ENCODE data around the gene PRDM2.

Gene PRDM2

GRCh38 chr1:13826009-13826408, 126.0 kb downstream of the PRDM2 start:
- no peak for ATAC-seq (replicated peaks)
- no peak overlapping the region for H3K4me3 Mint-ChIP-seq
- peaks cover 0 to 11% of the 10 kb centered on the region in 2 donors for H3K27me3 Mint-ChIP-seq
- peaks cover 0 to 11% of the 10 kb centered on the region in 2 donors for H3K4me1 Mint-ChIP-seq (ENCODE audit: low read depth in 2 of 2)
- H3K27ac Mint-ChIP-seq: no peak overlapping the region
- H3K9me3 Mint-ChIP-seq: no peaks in the 10 kb centered on the region
- DNase-seq: no peak
- peaks cover 4% of the 10 kb centered on the region for H3K36me3 Mint-ChIP-seq (ENCODE audit: insufficient read depth)

GRCh38 chr1:13826591-13826990, 126.6 kb downstream of the PRDM2 start:
- no peak overlapping the region for H3K4me3 Mint-ChIP-seq
- peaks cover 0 to 11% of the 10 kb centered on the region in 2 donors for H3K4me1 Mint-ChIP-seq (ENCODE audit: low read depth in 2 of 2)
- ATAC-seq (replicated peaks) (no peak), DNase-seq (no peak)
- H3K27me3 Mint-ChIP-seq: peaks cover 0 to 11% of the 10 kb centered on the region in 2 donors
- H3K36me3 Mint-ChIP-seq (ENCODE audit: insufficient read depth): peaks cover 4% of the 10 kb centered on the region
- no peak overlapping the region for H3K27ac Mint-ChIP-seq
- H3K9me3 Mint-ChIP-seq: no peaks in the 10 kb centered on the region

- DNase-seq: peak in 1 of 3 experiments; percentile 11
- no peaks in the 10 kb centered on the region for H3K36me3 Mint-ChIP-seq (ENCODE audit: insufficient read depth)
- H3K9me3 Mint-ChIP-seq: no peaks in the 10 kb centered on the region
- peaks cover 0 to 20% of the 10 kb centered on the region in 2 donors for H3K27me3 Mint-ChIP-seq
- H3K27ac Mint-ChIP-seq: no peak overlapping the region
- no peak for ATAC-seq (replicated peaks)
- no peak overlapping the region for H3K4me3 Mint-ChIP-seq
- peaks cover 0 to 11% of the 10 kb centered on the region in 2 donors for H3K4me1 Mint-ChIP-seq (ENCODE audit: low read depth in 2 of 2)
Measured at GRCh38 chr1:13828454-13829151, 128.6 kb downstream of the PRDM2 start.

- DNase-seq (no peak), ATAC-seq (replicated peaks) (no peak)
- Mint-ChIP-seq H3K9me3 (no peaks in the 10 kb centered on the region), H3K4me1 (ENCODE audit: low read depth in 2 of 2) (peaks cover 0 to 9% of the 10 kb centered on the region in 2 donors), H3K27me3 (peaks cover 0 to 24% of the 10 kb centered on the region in 2 donors), H3K4me3 (no peak overlapping the region), H3K27ac (no peak overlapping the region), H3K36me3 (ENCODE audit: insufficient read depth) (no peaks in the 10 kb centered on the region)
Measured at GRCh38 chr1:13829152-13829769, 129.3 kb downstream of the PRDM2 start.

- Mint-ChIP-seq H3K36me3 (ENCODE audit: insufficient read depth) (no peaks in the 10 kb centered on the region), H3K4me1 (ENCODE audit: low read depth in 2 of 2) (peaks cover 0 to 9% of the 10 kb centered on the region in 2 donors), H3K9me3 (no peaks in the 10 kb centered on the region), H3K27me3 (peaks cover 0 to 27% of the 10 kb centered on the region in 2 donors), H3K4me3 (no peak overlapping the region), H3K27ac (no peak overlapping the region)
- DNase-seq (no peak), ATAC-seq (replicated peaks) (no peak)
Measured at GRCh38 chr1:13830170-13830569, 130.2 kb downstream of the PRDM2 start.

- Mint-ChIP-seq H3K4me3 (no peak overlapping the region), H3K27ac (no peak overlapping the region), H3K36me3 (ENCODE audit: insufficient read depth) (no peaks in the 10 kb centered on the region), H3K9me3 (no peaks in the 10 kb centered on the region), H3K4me1 (ENCODE audit: low read depth in 2 of 2) (peaks cover 0 to 9% of the 10 kb centered on the region in 2 donors), H3K27me3 (peaks cover 5 to 32% of the 10 kb centered on the region in 2 donors)
- no peak for ATAC-seq (replicated peaks)
- DNase-seq: no peak
Measured at GRCh38 chr1:13830616-13831280, 130.8 kb downstream of the PRDM2 start.

- Mint-ChIP-seq H3K27ac (no peak overlapping the region), H3K4me3 (no peak overlapping the region), H3K27me3 (peaks cover 11 to 40% of the 10 kb centered on the region in 2 donors), H3K9me3 (no peaks in the 10 kb centered on the region), H3K4me1 (ENCODE audit: low read depth in 2 of 2) (peaks cover 0 to 9% of the 10 kb centered on the region in 2 donors), H3K36me3 (ENCODE audit: insufficient read depth) (no peaks in the 10 kb centered on the region)
- DNase-seq (no peak), ATAC-seq (replicated peaks) (no peak)
Measured at GRCh38 chr1:13832100-13832499, 132.1 kb downstream of the PRDM2 start.

GRCh38 chr1:13832536-13832935, 132.5 kb downstream of the PRDM2 start:
- Mint-ChIP-seq H3K9me3 (no peaks in the 10 kb centered on the region), H3K4me1 (ENCODE audit: low read depth in 2 of 2) (peaks cover 0 to 9% of the 10 kb centered on the region in 2 donors), H3K27ac (no peak overlapping the region), H3K36me3 (ENCODE audit: insufficient read depth) (no peaks in the 10 kb centered on the region), H3K4me3 (no peak overlapping the region), H3K27me3 (peaks cover 14 to 40% of the 10 kb centered on the region in 2 donors)
- no peak for DNase-seq
- no peak for ATAC-seq (replicated peaks)

GRCh38 chr1:13836136-13836535, 136.1 kb downstream of the PRDM2 start:
- Mint-ChIP-seq H3K27me3 (peaks cover 25 to 29% of the 10 kb centered on the region in 2 donors), H3K4me1 (ENCODE audit: low read depth in 2 of 2) (no peaks in the 10 kb centered on the region), H3K36me3 (ENCODE audit: insufficient read depth) (no peaks in the 10 kb centered on the region), H3K27ac (no peak overlapping the region), H3K4me3 (no peak overlapping the region), H3K9me3 (no peaks in the 10 kb centered on the region)
- DNase-seq: no peak
- ATAC-seq (replicated peaks): no peak

GRCh38 chr1:13836631-13837030, 136.6 kb downstream of the PRDM2 start:
- Mint-ChIP-seq H3K27me3 (peaks cover 29 to 30% of the 10 kb centered on the region in 2 donors), H3K4me3 (no peak overlapping the region), H3K9me3 (no peaks in the 10 kb centered on the region), H3K4me1 (ENCODE audit: low read depth in 2 of 2) (no peaks in the 10 kb centered on the region), H3K36me3 (ENCODE audit: insufficient read depth) (no peaks in the 10 kb centered on the region), H3K27ac (no peak overlapping the region)
- DNase-seq (no peak), ATAC-seq (replicated peaks) (no peak)

- no peaks in the 10 kb centered on the region for H3K9me3 Mint-ChIP-seq
- DNase-seq (no peak), ATAC-seq (replicated peaks) (no peak)
- H3K4me1 Mint-ChIP-seq (ENCODE audit: low read depth in 2 of 2): no peaks in the 10 kb centered on the region
- H3K27me3 Mint-ChIP-seq: peaks cover 40 to 43% of the 10 kb centered on the region in 2 donors
- H3K36me3 Mint-ChIP-seq (ENCODE audit: insufficient read depth): no peaks in the 10 kb centered on the region
- no peak overlapping the region for H3K27ac Mint-ChIP-seq
- no peak overlapping the region for H3K4me3 Mint-ChIP-seq
Measured at GRCh38 chr1:13838236-13838635, 138.2 kb downstream of the PRDM2 start.

GRCh38 chr1:13842497-13842896, 142.5 kb downstream of the PRDM2 start:
- no peaks in the 10 kb centered on the region for H3K36me3 Mint-ChIP-seq (ENCODE audit: insufficient read depth)
- DNase-seq (no peak), ATAC-seq (replicated peaks) (no peak)
- H3K4me3 Mint-ChIP-seq: no peak overlapping the region
- no peak overlapping the region for H3K27ac Mint-ChIP-seq
- peaks cover 52 to 64% of the 10 kb centered on the region in 2 donors for H3K27me3 Mint-ChIP-seq
- no peaks in the 10 kb centered on the region for H3K9me3 Mint-ChIP-seq
- no peaks in the 10 kb centered on the region for H3K4me1 Mint-ChIP-seq (ENCODE audit: low read depth in 2 of 2)

- no peak for ATAC-seq (replicated peaks)
- Mint-ChIP-seq H3K27me3 (peaks cover 12 to 25% of the 10 kb centered on the region in 2 donors), H3K36me3 (ENCODE audit: insufficient read depth) (no peaks in the 10 kb centered on the region), H3K9me3 (no peaks in the 10 kb centered on the region), H3K4me3 (no peak overlapping the region), H3K27ac (no peak overlapping the region), H3K4me1 (ENCODE audit: low read depth in 2 of 2) (no peaks in the 10 kb centered on the region)
- DNase-seq: no peak
Measured at GRCh38 chr1:13851726-13852125, 151.7 kb downstream of the PRDM2 start.

GRCh38 chr1:13855554-13855953, 155.6 kb downstream of the PRDM2 start:
- H3K36me3 Mint-ChIP-seq (ENCODE audit: insufficient read depth): no peaks in the 10 kb centered on the region
- H3K4me1 Mint-ChIP-seq (ENCODE audit: low read depth in 2 of 2): no peaks in the 10 kb centered on the region
- no peaks in the 10 kb centered on the region for H3K9me3 Mint-ChIP-seq
- H3K27ac Mint-ChIP-seq: no peak overlapping the region
- ATAC-seq (replicated peaks): no peak
- no peak for DNase-seq
- peaks cover 5 to 10% of the 10 kb centered on the region in 2 donors for H3K27me3 Mint-ChIP-seq
- no peak overlapping the region for H3K4me3 Mint-ChIP-seq
